NCI-H2227 treated with DMSO at 0.1 percent for 48 hours (cell line): ENCODE measurements around the gene S1PR3.

Experiments
- DNase-seq: peaks from one replicate; lab custom pipeline; 2025; lab: John Stamatoyannopoulos, UW

S1PR3 gene

DNA sequence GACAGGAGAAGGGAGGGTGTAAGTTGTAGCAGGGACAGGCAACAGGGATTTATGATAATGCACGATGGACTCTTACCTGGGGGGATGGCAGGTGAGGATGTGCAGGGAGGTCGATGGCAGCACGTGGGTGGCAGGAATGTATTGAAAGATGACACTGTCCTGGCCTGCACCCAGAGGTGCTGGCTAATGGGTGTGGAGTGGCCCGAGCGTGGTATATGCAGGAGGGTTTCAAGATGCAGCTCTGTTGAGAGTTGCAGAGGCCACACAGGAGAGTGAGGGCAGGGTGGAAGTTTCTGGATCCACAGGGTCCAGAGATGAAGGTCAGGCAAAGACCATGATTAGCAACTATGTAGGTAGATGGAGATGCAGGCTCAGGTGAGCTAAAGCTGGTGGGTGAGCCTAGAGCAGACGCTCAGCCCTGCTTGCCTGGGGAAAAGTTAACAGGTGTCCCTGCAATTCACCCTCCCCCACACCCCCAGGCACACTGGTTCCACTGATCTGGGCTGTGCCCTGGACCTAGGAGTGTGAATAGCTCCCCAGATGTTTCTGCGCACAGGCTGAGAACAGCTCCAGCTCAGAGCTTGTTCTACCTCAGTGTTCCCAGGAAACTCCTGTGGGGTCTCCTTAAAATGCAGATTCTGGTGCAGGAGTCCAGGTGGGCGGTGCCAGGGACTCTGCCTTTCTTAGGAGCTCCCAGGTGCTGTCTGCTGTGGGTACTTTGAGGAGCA, 21.5 kb upstream of the S1PR3 start:
- DNase-seq = no peak

DNA sequence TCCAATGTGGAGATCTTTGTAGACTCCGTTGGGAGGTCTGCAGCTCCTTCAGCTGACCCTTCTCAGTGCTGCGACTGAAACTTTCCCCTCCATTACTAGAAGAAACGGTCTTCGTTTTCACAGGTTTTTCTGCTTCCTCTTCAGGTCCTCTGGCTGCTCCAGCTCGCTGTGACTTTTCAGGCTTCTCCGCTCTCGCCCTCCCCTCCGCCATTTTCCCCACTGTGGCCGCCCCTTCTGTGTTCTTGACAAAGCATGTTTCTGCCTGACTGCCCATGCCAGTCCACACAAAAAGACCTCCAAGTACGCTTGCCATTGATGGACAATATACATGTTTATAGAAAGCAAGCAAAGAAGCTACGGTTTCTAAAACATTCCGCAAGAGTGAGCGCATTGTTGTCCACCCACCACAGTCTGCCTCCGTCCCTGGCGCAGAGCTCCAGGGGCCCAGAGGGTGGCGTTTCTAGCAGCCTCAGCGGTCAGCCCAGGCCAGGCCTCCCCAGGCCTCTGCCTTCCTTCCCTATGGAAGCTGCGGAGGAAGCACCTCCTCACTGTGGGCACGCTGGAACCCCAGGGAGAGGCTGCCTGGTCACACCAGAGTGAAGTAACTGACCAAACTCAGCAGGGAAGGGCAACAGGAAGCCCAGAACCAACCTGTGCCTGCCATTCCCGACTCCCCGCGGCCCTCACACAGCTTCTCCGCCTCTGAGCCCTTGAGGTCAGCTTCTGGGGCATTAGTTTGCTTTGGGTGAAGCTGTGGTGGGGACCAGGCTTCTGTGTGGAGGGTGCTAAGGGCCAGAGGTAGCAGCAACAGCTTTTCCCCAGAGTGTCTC, 19.9 kb upstream of the S1PR3 start:
- DNase-seq = no peak

DNA sequence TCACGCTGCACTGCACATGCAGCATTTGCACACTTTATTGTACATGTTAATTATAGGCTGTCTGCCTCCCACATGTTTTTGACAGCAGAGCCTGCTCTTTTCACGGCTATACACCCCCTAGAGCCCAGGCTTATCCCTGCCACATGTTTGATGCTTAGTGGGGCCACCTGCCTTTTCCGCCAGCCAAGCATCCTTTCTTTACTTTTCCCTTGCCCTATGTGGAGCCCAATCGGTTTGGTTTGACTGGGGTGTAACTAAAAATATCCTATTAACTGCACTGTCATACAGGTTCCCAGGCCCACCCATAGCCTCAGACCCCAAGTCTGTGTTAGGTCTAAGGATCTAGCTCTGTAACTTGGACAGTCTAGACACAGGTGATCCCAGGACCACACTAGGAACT, 18.9 kb upstream of the S1PR3 start:
- DNase-seq = no peak

DNA sequence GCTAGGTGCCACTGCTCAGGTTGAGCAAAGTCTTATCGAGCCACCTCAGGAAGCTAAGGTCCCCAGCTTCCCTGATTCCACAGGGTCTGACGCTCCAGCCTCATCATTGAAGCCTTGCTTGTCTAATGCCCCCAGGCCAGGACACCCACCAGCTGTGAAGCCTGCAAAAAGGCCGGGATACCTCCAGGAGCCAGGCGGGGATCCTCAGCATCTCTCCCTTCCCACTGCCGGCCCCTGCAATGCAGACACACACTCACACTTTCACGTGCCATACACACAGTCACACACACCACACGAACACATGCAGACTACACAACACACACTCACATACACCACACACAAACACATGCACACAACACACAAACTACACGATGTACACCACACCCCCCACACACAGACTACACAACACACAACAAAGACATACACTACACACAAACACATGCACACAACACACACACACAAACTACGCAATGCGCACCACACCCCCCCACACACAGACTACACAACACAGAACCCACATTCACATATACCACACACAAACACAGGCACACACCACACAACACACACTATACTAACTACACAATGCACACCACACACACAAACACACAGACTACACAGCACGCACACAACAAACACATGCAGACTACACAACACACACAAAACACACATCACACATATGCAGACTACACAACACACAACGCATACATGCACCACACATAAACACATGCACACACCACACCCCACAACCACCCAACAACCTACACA, 17.8 kb upstream of the S1PR3 start:
- no peak for DNase-seq

DNA sequence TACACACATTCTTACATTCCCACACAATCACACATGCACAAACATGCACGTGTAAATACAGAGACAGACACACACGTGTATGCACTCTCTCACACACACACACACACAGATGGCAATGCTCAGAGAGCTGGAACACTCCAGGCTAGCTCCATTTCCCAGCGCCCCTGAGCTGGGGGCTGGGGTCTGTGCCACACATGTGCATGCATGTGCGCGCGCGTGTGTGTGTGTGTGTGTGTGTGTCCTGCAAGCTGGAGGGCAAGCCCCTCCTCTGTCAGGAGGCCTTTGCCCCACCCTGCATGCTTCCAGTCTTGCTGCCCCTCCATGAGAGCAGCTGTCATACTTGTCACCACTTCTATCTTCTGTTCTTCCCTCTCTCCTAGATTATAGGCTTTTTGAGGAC, 16.6 kb upstream of the S1PR3 start:
- no peak for DNase-seq

DNA sequence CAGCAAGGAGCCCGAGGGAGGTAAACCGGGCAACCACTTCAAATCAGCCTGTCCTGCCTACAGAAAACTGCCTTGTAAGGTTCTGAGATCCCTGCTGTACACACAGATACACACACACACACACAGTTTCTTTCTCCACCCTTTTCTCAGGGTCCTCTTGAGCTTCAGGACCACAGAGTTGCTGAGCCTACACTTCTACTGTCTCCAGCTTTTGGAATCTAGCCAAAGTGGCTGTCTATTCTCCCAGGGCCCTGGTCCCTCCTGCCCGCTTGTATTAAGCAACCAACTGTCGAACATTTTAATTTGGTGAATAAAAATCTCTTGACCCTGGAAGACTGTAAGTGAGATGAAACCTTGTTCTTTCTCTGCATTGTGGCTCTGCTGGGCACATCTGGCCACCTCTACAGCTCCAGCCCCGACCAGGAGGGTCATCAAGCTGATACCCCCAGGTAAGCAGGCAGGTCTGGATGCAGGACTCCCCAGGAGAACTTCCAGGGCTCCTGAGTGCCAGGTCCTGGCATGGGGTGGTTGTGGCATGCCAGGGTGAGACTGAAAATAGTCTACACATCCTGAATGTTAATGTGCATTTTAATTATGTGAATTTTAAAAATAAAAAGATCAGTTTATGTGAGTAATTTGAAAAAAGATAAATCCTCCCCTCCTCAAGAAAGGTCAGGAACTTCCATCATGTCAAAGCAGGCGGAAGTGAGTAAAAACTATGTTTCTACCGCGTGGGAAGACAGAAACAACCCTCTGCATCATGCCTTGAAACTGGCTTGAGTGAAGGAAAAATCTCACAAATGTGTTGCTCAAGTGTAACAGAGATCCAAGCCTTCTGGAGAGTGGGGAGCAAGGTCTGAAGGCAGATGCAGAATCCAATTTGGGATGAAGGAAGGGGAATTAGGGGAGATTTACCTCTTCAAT, 15.0 kb upstream of the S1PR3 start:
- no peak for DNase-seq

DNA sequence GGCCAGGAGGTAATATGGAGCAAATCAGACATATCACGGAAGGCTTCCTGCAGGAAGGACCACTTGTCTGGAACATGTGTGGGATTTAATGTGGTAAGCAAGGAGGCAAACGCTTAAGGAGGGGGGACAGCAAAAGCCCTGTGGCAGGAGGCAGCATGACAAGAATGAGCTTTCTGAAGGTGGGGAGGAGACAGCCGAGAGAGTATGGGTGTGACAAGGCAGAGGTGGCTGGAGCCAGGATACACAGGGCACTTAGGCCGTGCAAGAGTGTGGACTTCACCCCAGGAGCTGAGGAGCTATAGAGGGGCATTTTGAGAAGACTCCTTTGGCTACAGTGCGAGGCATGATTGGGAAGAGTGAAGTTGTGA, 14.4 kb upstream of the S1PR3 start:
- no peak for DNase-seq

DNA sequence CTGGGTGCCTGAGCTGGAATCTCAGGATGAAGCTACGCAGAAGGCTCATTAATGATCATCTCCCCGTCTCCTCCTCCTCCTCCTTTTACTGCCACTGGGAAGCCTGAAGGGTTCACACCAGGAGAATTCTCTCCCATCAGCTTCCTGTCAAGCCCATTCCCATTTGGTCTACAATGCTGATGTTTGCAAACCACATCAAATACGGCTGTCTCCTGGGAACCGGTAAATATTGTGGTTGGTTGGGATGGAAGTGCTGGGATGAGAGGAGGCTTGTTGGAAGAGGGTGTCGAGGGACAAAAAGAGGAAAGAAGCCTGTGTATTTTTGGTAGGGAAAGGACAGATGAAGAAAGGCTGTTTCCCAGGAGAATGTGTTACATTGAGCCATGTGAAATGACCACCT, 13.2 kb upstream of the S1PR3 start:
- no peak for DNase-seq

DNA sequence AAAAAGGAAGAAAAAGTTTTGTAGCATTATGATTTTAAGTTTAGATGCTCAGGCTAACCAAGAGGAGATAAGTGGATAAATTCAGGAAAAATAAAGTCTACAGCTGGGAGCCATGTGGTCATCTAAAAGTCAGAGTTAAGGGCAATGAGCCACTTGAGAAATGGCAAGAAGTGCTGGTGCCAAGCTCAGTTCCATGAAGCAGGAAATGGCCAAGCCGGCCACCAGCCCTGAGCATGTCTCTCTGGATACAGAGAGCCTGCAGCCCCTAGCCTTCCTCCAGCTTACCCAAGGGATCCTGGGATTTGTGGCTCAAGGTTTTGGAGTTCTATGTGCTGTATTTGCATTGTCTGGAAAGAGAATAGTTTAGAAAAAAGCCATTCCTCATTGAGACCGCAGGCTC, 12.2 kb upstream of the S1PR3 start:
- DNase-seq = no peak

DNA sequence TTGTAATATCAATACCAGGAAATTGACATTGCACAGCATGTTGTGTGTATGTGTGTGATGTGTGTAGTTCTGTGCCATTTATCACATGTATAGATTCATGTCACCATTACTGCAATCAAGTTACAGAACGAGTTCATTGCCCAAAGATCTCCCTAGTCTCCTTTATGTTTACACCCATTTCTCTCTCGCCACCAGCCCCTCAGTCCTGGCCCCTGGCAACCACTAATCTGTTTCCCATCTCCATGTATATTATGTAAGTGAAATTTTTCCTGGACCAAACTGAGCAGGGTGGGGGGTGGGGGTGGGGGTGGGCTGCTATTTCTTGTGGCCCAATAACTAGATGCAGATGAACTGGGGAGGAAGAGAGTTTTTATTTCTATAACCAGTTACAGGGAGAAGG, 11.5 kb upstream of the S1PR3 start:
- DNase-seq = no peak

DNA sequence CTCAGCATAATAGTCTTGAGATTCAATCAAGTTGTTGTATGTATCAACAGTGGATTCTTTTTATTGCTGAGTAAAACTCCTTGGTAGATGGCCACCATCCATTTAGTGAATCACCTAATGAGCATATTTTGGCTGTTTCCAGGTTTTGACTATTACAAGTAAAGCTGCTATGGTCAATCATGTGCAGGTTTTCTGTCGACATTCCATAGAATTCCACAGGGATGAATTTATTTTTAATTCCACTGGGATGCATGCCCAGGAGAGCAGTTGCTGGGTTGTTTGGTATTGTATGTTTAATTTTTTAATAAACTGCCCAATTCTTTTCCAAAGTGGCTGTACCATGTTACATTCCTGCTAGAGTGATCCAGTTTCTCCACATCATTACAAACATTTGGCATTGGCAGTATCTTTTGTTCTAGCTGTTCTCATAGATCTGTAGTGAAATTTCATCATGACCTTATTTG, 10.5 kb upstream of the S1PR3 start:
- no peak for DNase-seq

DNA sequence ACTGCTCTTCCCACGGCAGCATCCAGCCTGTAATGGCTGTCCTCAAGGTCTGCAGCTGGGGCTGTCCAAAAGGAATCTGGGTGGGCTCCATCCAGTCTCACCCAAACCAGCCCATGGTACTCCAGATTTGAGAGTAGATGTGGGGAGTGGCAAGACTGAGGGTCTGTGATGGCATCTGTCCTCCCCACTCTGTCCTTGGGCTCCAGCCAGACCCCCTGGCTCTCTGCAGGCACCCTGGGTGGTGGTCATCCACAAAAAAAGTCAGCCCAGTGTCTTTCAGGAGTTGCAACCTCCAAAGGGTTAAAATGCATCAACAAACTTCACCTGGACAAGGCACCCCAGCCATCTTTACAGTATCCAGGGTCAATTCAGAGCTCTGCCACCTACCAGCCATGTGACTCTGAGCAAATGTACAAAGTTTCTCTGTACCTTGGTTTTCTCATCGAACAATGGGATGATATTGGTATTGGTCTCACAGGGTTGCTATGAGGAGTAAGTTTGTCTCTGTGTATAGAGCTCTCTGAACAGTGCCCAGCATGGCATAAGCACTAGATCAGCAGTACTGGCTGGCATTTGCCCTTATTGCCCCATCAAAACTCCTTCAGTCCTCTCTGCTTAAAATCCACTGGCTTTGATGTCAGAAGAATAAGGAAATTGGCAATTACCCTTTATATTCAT, 7.3 kb upstream of the S1PR3 start:
- DNase-seq = no peak

DNA sequence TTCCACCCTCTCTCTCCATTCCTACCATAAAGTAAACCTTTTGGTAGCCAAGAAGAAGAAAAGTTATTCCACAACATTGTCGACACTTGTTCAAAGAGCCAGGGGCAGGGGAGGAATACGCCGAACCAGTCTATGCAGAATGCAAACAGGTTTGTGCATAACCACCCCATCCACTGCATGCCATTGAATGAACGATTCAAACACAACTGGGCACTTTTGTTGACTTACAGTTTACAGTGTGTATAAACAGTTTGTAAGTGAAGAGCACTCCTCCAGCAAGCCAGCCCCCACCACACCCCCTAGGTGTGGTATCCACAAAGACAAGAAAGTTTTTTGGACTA, 6.8 kb upstream of the S1PR3 start:
- DNase-seq = no peak

DNA sequence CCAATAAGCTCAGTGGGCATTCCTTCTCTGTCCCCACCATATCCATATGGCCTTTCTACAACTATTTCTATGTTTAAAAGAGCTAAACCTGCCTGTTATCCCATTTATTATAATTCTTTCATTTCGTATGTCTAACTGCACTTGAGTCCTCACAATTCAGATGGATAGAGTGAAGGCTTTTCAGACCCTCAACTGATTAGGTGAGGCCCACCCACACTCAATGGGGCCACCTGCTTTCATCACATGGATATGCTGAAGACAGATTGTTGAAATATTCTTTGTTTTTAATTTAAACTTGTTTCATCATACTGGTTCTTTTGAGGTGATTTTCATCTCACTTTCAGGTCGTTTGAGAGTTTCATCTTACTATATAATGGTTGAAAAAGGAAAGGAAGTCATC, 5.7 kb upstream of the S1PR3 start:
- DNase-seq = no peak

DNA sequence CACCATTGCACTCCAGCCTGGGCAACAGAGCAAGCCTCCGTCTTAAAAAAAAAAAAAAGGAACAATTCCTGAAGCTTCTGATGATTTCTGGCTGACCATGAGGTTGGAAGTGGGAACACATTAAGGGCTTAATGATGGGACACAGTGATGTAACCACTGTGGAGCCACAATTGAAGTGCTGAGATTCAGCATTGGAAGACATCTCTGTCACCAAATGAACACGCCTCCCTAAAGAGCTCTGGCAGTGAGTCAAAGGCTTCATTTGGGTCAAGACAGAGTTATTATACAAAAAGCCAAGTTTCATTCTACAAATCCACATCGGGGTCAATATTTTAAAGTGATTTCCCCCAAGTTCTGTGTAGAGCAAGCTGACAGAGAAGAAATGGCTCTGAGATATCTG, 4.5 kb upstream of the S1PR3 start:
- DNase-seq = no peak

DNA sequence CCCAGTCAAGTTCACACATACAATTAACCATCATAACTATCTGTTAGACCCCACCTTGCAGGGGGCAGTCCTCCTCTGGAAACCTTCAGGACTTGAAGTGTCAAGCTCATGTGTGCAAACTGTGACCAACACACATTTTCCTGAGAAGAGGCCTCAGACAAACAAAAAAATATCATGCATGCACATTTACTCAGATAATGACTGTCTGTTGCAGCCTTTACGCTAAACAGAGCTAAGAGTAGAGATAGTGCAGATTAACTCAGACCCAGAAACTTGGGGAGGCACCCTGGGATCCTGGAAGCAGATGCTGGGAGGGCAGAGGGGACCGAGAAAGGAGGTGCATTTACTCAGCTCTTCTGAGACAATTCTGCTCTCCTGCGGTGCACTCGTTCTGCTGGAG, 3.6 kb upstream of the S1PR3 start:
- no peak for DNase-seq

DNA sequence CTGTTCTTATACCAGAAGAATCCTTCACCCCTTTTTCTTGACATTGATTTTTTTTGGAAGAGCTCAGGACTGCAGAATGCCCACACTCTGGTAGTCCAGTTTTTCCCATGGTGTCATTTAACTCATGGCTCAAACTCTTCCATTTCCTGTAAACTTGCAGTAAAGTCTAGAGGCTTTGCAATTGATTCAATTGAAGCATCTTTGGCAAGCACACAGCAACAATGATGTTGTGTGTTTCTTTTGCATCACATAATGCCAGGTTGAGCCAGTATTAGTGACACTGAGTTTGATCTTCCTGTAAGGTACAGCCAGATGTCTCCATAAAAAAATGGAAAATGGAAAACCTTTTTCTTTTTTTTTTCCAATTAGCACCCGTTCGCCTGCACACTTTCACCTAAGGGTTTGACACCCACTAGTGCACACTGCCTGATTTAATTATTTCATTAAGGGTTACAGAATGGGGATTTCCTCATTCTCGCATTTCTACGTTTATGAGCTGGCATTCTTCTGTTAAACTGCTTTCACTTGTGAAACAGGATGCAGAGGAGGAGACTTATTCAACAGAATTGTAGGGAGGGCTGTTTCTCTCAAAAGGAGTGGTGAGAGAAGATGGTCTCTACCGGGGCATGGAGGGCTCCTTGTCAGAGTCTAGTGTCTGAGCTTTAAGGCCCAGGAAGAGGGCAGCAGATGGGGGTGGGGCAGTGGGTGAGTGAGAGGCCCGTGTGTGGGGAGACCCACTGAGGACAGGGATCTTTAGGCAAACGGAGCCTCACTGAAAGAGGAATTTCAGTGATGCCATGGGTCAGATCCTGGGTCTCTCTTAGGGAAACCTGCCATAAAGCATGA, 2.2 kb upstream of the S1PR3 start:
- DNase-seq = no peak

DNA sequence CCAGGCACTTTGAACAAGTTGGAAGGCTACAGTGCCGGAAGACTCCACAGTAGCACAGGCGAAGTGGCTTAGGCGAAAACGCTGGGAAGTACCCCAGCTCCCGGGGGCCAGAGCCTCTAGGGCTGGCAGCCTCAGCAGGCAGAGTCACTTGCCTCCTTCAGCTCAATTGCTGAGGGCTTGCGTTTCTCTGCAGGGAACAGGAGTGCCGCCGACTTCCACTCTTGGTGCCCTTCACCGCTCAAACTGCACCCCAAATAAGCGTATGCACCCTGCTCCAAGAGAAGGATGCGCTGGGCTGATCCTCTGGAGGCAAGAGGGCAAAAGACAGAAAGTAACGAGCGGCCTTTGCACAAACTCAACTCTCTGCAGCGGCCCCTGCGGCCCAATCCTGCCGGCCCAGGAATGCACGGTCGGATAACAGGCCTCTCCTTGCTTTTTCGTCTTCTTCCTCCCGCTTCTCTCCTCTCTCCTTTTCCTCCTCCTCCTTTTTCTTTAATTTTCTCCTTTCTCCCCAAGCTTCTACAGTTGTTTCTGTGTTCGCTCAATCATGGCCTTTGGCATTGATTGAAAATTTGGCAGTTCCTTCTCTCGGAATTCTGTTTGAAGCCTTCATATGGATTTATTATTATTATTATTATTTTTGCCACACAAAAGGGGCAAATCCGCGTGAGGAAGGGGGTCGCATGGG, 1.1 kb upstream of the S1PR3 start:
- DNase-seq = no peak

DNA sequence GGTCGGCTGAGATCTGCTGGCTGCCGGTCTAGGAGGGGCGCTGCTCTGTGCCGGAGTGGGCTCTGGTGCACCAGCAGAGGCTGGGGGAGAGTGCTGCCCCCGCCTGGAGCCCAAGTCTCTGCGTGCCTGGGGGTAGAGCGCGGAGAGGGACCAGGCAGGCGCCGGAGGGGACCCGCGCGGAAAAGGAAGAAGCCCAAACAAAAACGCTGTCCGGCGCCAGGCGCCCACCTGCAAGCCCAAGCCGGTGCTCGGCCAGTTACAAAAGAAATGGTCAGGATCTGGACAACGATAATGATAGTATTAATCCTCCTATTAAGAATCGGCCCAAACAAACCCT, 571 bp upstream of the S1PR3 start:
- DNase-seq = no peak

DNA sequence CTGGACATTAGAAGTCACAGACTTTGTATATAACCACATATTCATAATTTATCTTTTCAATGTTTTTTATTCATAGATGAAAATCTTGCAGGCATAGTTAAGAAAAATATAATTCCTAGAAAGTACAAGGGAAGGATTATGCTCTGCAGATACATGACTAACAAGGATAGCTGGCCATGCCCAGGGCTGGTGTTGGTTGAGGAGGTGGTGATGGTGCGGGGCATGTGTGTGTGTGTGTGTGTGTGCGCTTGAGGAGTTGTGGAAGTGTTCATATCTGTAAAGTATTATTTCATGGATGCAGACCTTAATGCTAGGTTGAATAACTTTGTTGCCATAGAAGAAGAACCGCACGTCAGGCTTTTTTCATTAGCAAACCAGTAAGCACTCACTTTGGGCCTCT, 1.3 kb downstream of the S1PR3 start:
- no peak for DNase-seq
